Skeletal muscle satellite cell (primary cell): ENCODE measurements around the gene SCN8A.
A peak's percentile ranks its signal among the peaks of the same experiment; 100 is the strongest.

Source experiments
- H3K27me3 ChIP-seq: 2 replicates; pipeline ENCODE4 v1.7.0; 2013; ENCODE audit warnings: low read length; ENCODE audit not compliant: control insufficient read depth, insufficient read depth
- H3K36me3 ChIP-seq: 2 replicates; pipeline ENCODE4 v1.7.0; 2013; ENCODE audit warnings: mild to moderate bottlenecking, control low read depth, low read length; ENCODE audit not compliant: insufficient read depth
- H3K4me1 ChIP-seq: 2 replicates; pipeline ENCODE4 v1.7.0; 2013; ENCODE audit warnings: low read length; ENCODE audit not compliant: control insufficient read depth, insufficient read depth
- H3K4me2 ChIP-seq: 2 replicates; pipeline ENCODE4 v1.7.0; 2013; ENCODE audit warnings: mild to moderate bottlenecking, low read length
- H3K4me3 ChIP-seq: 2 replicates; pipeline ENCODE4 v1.7.0; 2013; ENCODE audit warnings: low read length
- H3K9ac ChIP-seq: 2 replicates; pipeline ENCODE4 v1.7.0; 2013; ENCODE audit warnings: mild to moderate bottlenecking, low read depth, low read length, moderate library complexity
- H3K9me3 ChIP-seq: replicated peaks from 2 replicates; pipeline ENCODE4 v1.7.0; 2013; ENCODE audit warnings: mild to moderate bottlenecking, control low read depth, low read length

SCN8A gene

DNA sequence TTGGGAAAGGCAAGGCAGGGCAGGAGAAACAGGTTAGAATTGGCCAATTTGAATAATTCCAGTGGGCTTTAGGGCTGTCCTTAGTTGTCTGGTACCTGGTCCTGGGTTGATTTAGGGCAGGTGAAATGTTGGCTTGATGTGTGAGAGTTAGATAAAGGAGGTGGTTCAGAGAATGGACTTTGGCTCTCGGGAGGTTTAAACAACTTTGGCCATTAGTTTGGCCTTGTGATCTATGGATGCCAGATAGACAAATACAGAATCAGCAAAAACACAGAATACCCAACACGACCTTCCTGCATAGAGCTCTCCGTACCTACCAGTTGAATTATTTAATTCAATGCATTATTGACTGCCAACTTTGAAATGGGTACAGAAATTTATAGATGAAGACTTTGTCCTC is 35.1 kb downstream of the SCN8A start:
- Histone ChIP-seq H3K9me3 (no peaks in the 10 kb centered on the region), H3K4me3 (no peak overlapping the region), H3K36me3 (no peaks in the 10 kb centered on the region), H3K9ac (no peak overlapping the region), H3K27me3 (no peaks in the 10 kb centered on the region), H3K4me1 (peaks cover 22% of the 10 kb centered on the region), H3K4me2 (no peak overlapping the region)

DNA sequence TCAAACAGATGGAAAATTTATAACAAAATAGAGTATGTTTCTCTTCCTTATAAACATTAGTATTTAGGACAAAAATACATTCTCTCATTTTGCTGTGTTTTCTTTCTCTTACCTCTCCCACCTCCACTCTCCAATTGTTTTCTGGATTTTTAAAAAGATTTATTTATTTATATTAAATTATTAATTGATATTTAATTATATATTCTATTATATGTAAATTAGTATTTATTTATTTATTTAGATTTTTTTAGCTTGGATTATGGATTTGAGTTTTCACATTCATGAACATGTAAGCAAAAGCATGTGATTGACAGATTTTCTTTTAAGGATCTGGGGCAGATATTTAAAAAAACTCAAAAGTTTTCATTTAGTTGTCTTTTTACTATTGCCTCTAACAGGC is 35.6 kb downstream of the SCN8A start:
- no peaks in the 10 kb centered on the region for H3K36me3 ChIP-seq
- H3K4me3 ChIP-seq = no peak overlapping the region
- no peaks in the 10 kb centered on the region for H3K9me3 ChIP-seq
- no peaks in the 10 kb centered on the region for H3K27me3 ChIP-seq
- H3K4me1 ChIP-seq = peaks cover 21% of the 10 kb centered on the region
- H3K9ac ChIP-seq = no peak overlapping the region
- no peak overlapping the region for H3K4me2 ChIP-seq

DNA sequence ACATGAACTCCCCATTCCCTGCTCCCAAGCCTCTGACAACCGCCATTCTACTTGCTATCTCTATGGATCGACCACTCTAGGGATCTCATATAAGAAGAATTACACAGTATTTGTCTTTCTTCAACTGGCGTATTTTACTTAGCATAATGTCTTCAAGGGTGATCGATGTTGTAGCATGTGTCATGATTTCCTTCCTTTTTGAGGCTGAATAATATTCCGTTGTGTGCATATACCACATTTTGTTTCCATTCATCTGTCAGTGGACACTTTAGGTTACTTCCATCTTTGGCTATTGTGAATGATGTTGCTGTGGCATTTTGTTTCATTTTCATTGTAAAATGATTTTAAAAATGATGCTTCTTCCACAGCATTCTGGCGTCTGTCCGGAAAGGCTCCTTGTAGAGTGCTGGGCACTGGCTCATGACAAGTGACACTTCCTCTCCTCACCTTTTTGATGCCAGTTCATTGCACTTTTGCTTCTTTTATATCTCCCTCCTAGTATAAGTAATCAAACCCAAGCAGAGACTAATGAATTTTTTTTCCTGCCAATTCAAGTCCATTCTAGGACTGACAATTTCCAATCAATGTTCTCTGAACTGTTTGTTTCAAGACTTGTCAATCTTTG is 39.3 kb downstream of the SCN8A start:
- Histone ChIP-seq H3K9ac (no peak overlapping the region), H3K27me3 (no peaks in the 10 kb centered on the region), H3K4me1 (peaks cover 18% of the 10 kb centered on the region), H3K4me3 (no peak overlapping the region), H3K4me2 (no peak overlapping the region), H3K9me3 (no peaks in the 10 kb centered on the region), H3K36me3 (no peaks in the 10 kb centered on the region)

DNA sequence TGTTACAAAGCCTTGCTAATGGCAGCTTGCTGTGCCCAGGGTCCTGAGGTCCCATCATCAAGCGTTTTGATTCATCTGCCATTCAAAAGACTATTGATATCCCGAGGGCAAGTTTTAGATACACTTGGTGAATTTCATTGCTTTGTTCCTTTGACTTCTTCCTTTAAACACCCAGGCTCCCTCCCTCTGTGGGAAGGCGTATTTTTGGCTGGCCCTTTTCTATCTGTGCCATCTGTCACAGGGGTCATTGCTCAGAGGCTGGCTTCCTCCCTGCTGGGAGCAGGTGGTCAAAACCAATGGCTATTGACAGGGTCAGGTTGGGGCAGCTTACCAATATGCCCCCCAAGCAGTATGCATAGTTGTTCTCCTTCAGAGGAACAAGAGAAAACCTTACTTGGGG is 40.0 kb downstream of the SCN8A start:
- H3K4me1 ChIP-seq = peaks cover 20% of the 10 kb centered on the region
- H3K4me2 ChIP-seq = peak overlapping the region; percentile 21
- H3K36me3 ChIP-seq = no peaks in the 10 kb centered on the region
- H3K27me3 ChIP-seq = no peaks in the 10 kb centered on the region
- H3K4me3 ChIP-seq = no peak overlapping the region
- no peak overlapping the region for H3K9ac ChIP-seq
- no peaks in the 10 kb centered on the region for H3K9me3 ChIP-seq

DNA sequence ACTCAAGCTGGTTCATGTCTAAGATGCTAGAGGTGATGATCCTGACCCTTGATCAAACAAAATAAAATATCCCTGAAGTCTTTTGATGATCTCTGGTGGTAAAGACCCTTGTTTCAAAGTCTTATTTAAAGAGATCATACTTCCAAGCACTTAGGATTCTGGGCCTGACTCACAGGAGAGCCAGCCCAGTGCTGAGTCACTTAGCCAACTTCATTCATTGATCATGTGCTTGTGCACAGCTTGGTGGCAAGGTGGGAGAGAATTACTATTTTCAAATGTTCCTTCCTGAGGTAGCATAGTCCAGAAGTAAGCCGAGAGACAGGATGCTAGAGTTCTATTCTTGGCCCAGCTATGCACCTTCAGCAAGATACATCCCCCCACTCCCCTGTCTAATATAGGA is 40.6 kb downstream of the SCN8A start:
- Histone ChIP-seq H3K4me1 (peaks cover 25% of the 10 kb centered on the region), H3K4me2 (peak overlapping the region; percentile 21)

DNA sequence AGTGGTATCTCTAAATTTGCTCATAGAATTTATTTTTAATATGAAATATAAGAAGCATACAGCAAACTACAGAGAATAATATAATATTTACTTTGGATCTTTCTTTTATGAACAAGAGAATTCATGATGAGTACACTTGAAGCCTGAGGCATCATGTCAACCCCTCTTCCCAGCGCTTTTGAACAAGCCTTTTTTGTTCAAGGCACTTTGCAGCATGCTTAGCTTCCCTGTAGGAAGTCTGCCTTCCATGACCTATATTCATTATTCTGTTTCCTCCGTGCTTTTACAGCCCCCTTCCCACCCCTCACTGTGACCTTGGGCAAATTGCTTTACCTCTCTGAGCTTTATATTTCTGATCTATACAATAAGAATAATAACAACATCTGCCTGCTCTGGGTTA is 41.6 kb downstream of the SCN8A start:
- Histone ChIP-seq H3K27me3 (no peaks in the 10 kb centered on the region), H3K4me1 (peaks cover 29% of the 10 kb centered on the region), H3K9me3 (no peaks in the 10 kb centered on the region), H3K4me3 (no peak overlapping the region), H3K36me3 (no peaks in the 10 kb centered on the region), H3K9ac (no peak overlapping the region), H3K4me2 (no peak overlapping the region)

More for the DNA sequence above, 40.6 kb downstream of the SCN8A start:
- no peak overlapping the region for H3K9ac ChIP-seq
- no peak overlapping the region for H3K4me3 ChIP-seq
- no peaks in the 10 kb centered on the region for H3K27me3 ChIP-seq
- no peaks in the 10 kb centered on the region for H3K36me3 ChIP-seq
- H3K9me3 ChIP-seq = no peaks in the 10 kb centered on the region

DNA sequence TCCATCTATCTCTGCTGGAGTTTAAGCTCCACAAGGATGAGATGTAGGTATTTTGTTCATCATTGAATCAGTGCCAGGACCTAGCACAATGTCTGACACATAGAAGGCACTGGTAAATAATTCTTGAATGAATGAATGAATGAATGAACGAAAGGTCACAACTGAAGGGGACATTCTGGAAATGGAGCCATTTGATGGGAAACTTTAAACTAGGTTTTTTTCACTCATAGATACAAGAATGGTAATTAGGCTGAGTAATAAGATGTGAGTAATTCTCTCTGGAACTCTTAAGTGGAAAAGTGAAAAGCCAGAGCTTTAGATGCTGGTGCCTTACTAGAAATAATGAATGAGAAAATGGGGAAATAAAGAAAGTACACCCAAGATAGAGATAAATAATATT is 44.3 kb downstream of the SCN8A start:
- no peaks in the 10 kb centered on the region for H3K27me3 ChIP-seq
- H3K4me3 ChIP-seq = no peak overlapping the region
- no peaks in the 10 kb centered on the region for H3K36me3 ChIP-seq
- no peak overlapping the region for H3K4me2 ChIP-seq
- H3K9me3 ChIP-seq = no peaks in the 10 kb centered on the region
- peaks cover 29% of the 10 kb centered on the region for H3K4me1 ChIP-seq
- H3K9ac ChIP-seq = no peak overlapping the region

DNA sequence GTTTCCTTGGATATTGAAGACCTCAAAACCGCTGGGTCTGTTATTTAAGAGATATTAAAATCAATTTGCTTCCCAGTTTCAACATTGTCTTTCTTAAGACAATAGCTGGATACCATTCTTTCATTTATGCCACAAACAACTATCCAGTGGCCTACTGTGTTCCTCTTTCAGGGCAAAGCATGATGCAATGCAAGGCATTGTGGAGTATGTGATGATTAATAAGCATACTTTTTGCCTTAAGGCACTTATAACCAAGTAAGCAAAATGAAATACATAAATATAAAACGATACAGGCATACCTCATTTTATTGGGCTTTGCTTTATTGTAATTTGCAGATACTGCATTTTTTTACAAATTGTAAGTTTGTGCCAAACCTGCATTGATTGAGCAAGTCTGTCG is 45.5 kb downstream of the SCN8A start:
- peaks cover 24% of the 10 kb centered on the region for H3K4me1 ChIP-seq
- no peak overlapping the region for H3K4me3 ChIP-seq
- H3K9ac ChIP-seq = no peak overlapping the region
- no peaks in the 10 kb centered on the region for H3K9me3 ChIP-seq
- no peak overlapping the region for H3K4me2 ChIP-seq
- no peaks in the 10 kb centered on the region for H3K36me3 ChIP-seq
- H3K27me3 ChIP-seq = no peaks in the 10 kb centered on the region

DNA sequence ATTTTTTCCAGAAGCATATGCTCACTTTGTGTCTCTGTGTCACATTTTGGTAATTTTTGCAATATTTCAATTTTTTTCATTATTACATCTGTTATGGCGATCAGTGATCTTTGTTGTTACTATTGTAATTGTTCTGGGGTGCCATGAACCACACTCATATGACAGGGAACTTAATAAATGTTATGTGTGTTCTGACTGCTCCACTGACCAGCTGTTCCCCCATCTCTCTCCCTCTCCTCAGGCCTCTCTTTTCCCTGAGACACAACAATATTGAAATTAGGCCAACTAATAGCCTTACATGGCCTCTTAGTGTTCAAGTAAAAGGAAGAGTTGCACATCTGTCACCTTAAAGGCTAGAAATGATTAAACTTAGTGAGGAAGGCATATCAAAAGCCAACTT is 46.0 kb downstream of the SCN8A start:
- no peaks in the 10 kb centered on the region for H3K36me3 ChIP-seq
- no peak overlapping the region for H3K9ac ChIP-seq
- no peaks in the 10 kb centered on the region for H3K9me3 ChIP-seq
- no peak overlapping the region for H3K4me2 ChIP-seq
- H3K4me3 ChIP-seq = no peak overlapping the region
- H3K4me1 ChIP-seq = peaks cover 20% of the 10 kb centered on the region
- no peaks in the 10 kb centered on the region for H3K27me3 ChIP-seq

DNA sequence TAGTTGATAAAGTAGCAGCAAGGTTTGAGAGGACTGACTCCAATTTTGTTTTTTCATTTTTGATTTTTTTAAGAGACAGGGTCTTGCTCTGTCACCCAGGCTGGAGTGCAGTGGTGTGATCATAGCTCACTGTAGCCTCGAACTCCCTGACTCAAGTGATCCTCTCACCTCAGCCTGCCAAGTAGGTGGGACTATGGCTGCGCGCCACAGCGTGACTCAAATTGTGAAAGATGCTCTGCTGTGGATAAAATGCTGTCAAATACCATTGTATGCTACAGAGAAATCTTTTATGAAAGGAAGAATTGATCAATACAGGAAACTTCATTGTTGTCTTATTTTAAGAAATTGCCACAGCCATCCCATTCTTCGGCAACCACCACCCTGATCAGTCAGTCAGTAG is 48.3 kb downstream of the SCN8A start:
- no peaks in the 10 kb centered on the region for H3K36me3 ChIP-seq
- H3K4me2 ChIP-seq = no peak overlapping the region
- H3K27me3 ChIP-seq = no peaks in the 10 kb centered on the region
- no peak overlapping the region for H3K4me3 ChIP-seq
- no peaks in the 10 kb centered on the region for H3K9me3 ChIP-seq
- H3K9ac ChIP-seq = no peak overlapping the region
- H3K4me1 ChIP-seq = peaks cover 16% of the 10 kb centered on the region

DNA sequence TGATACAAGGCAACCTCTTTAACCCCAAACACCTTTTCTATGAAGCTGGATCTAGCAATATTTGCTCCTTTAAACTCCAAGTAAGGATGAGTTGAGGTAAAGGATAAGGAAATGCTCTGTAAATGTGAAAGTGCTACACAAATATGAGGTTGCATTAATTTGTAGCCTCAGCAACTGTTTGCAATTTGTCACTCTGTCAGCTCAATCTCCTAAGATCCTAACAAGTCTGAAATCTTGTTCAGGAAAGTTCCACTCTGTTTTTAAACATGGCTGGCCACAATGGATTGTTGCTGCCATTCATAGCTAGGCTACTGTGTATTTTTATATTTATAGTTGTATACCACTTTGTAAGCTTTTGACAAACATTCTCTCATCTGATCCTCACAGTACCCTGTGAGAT is 51.3 kb downstream of the SCN8A start:
- Histone ChIP-seq H3K36me3 (peaks cover 3% of the 10 kb centered on the region), H3K4me1 (no peaks in the 10 kb centered on the region), H3K4me2 (no peak overlapping the region), H3K9ac (no peak overlapping the region), H3K9me3 (no peaks in the 10 kb centered on the region), H3K4me3 (no peak overlapping the region), H3K27me3 (no peaks in the 10 kb centered on the region)

DNA sequence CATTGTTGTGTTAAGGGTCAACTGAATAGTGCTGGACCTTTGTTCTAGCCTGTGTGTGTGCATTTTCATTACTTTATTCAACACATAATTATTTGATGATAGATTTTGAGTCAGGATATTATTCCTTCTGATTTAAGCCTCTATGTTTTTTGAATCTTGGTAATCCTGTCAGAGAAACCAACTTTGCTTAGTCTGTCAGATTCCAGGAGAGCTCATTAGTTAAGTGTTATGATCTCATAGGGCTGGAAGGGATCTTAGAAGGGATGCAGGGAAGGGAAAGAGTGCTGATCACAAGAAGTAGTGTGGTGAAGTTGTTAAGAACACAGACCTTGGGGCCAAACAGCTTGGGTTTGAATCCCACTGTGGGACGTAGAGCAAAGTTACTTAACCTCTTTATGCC is 52.9 kb downstream of the SCN8A start:
- Histone ChIP-seq H3K9me3 (no peaks in the 10 kb centered on the region), H3K36me3 (peaks cover 4% of the 10 kb centered on the region), H3K27me3 (no peaks in the 10 kb centered on the region), H3K4me3 (no peak overlapping the region), H3K4me1 (no peaks in the 10 kb centered on the region), H3K9ac (no peak overlapping the region), H3K4me2 (no peak overlapping the region)
